GM12878 (cell line): ENCODE data around the gene SULF2. TPM values are rescaled to one million over a fixed set of nuclear protein-coding genes. Genes with fewer than 3 reads are reported as not detected.

ENCODE experiments used
- BACH1 ChIP-seq: fragments of 450-650 bp; IDR thresholded peaks from 2 replicates; pipeline ENCODE4 v1.6.1; 2017; ENCODE audit warnings: mild to moderate bottlenecking, borderline replicate concordance
- BCL11A ChIP-seq: IDR thresholded peaks from 2 replicates; pipeline ENCODE4 v1.6.1; 2011; ENCODE audit warnings: low read depth, low read length
- CBFB ChIP-seq: IDR thresholded peaks from 2 replicates; pipeline ENCODE4 v1.6.1; 2016; ENCODE audit warnings: antibody characterized with exemption, low read depth
- EED ChIP-seq: sonication (generic); IDR thresholded peaks from 2 replicates; pipeline ENCODE4 v1.6.1; 2016; ENCODE audit warnings: antibody characterized with exemption, low read depth
- EP300 ChIP-seq, 2 experiments: fragments of 150-350 bp in 1 of 2; IDR thresholded peaks; 2 replicates each; pipeline ENCODE4 v1.6.1; 2011 to 2012; ENCODE audit warnings: low read depth in 2 of 2, low read length in 2 of 2, borderline replicate concordance in 1 of 2, improper control_type of control experiment in 1 of 2, inconsistent platforms in 1 of 2; ENCODE audit not compliant: control insufficient read depth in 1 of 2
- FOXM1 ChIP-seq: IDR thresholded peaks from 2 replicates; pipeline ENCODE4 v1.6.1; 2012; ENCODE audit warnings: low read depth, mild to moderate bottlenecking, inconsistent platforms, low read length, moderate library complexity
- GATAD2B ChIP-seq: fragments of 450-650 bp; conservative IDR thresholded peaks from 2 replicates; pipeline ENCODE4 v1.6.1; 2017; ENCODE audit warnings: low read depth, mild to moderate bottlenecking, moderate library complexity
- NBN ChIP-seq: fragments of 450-650 bp; IDR thresholded peaks from 2 replicates; pipeline ENCODE4 v1.6.1; 2016
- NFIC ChIP-seq: IDR thresholded peaks from 2 replicates; pipeline ENCODE4 v1.6.1; 2012; ENCODE audit warnings: low read depth, mild to moderate bottlenecking, inconsistent platforms, low read length, moderate library complexity
- NRF1 ChIP-seq: conservative IDR thresholded peaks from 2 replicates; pipeline ENCODE4 v1.6.1; 2011; ENCODE audit warnings: mild to moderate bottlenecking, low read depth, low read length, improper control_type of control experiment
- RAD51 ChIP-seq: fragments of 450-650 bp; IDR thresholded peaks from 2 replicates; pipeline ENCODE4 v1.6.1; 2016; ENCODE audit warnings: moderate library complexity, mild to moderate bottlenecking, inconsistent platforms
- RUNX3 ChIP-seq: IDR thresholded peaks from 2 replicates; pipeline ENCODE4 v1.6.1; 2012; ENCODE audit warnings: low read length, inconsistent platforms
- SUPT20H ChIP-seq: IDR thresholded peaks from 2 replicates; pipeline ENCODE4 v1.6.1; 2011; ENCODE audit warnings: low read depth, mild to moderate bottlenecking, low read length, moderate library complexity, borderline replicate concordance; ENCODE audit not compliant: control insufficient read depth
- YY1 ChIP-seq: IDR thresholded peaks from 2 replicates; pipeline ENCODE4 v1.6.1; 2011; ENCODE audit warnings: low read depth, mild to moderate bottlenecking, low read length
- ZZZ3 ChIP-seq: IDR thresholded peaks from 2 replicates; pipeline ENCODE4 v1.6.1; 2011; ENCODE audit warnings: low read depth; ENCODE audit not compliant: control insufficient read depth, insufficient read length
- polyA plus RNA-seq, 11 experiments: library from polyadenylated mRNA; depleted of rRNA in 4 of 11; unstranded in 6 of 11; stranded (reverse) in 5 of 11; fragments of >200 nt; fragmentation: Nextera tagmentation in 4 of 11; fragmentation: Illumina TruSeq in 1 of 11; extraction: Ambion mirVana in 4 of 11; extraction: Trizol in 1 of 11; gene quantifications; 1 replicate in 1 of 11; 2 replicates in 10 of 11; pipeline versions ENCODE4 v1.2.1 to v1.2.3, GENCODE V29; 2011 to 2016; ENCODE audit warnings: inconsistent platforms in 2 of 11, missing spikeins in 2 of 11, low read depth in 1 of 11
- total RNA-seq, 4 experiments: library from RNA; depleted of rRNA in 3 of 4; stranded (reverse); fragments of >200 nt in 3 of 4; fragmentation: Illumina TruSeq in 1 of 4; extraction: Trizol in 1 of 4; gene quantifications; 2 replicates each; pipeline versions ENCODE4 v1.2.1 to v1.2.3, GENCODE V29; 2013 to 2021
- TF ChIP-seq, protein P1 (sequence below): fragments of 150-350 bp; IDR thresholded peaks from 2 replicates; pipeline ENCODE4 v1.6.1; 2016; ENCODE audit warnings: low read depth, low read length
- TF ChIP-seq, protein P2 (sequence below): fragments of 450-650 bp; IDR thresholded peaks from 2 replicates; pipeline ENCODE4 v1.6.1; 2016; ENCODE audit warnings: mild to moderate bottlenecking, moderate library complexity, borderline replicate concordance
- TF ChIP-seq, protein P3 (sequence below): fragments of 450-650 bp; formaldehyde crosslinking; IDR thresholded peaks from 2 replicates; pipeline ENCODE4 v1.5.0; 2022; ENCODE audit warnings: mild to moderate bottlenecking, missing genetic modification characterization
- TF ChIP-seq, protein P4 (sequence below): IDR thresholded peaks from 2 replicates; pipeline ENCODE4 v1.6.1; 2011; ENCODE audit warnings: low read depth, mild to moderate bottlenecking, low read length, moderate library complexity, borderline replicate concordance; ENCODE audit errors: extremely low read depth

The SULF2 gene
- total and polyA plus RNA-seq, 10 of the 15 experiments (the other 5 are each of a cell fraction or from before 2014, with no cell fraction given): 0.69 to 4.1 (median 1.6) TPM

DNA sequence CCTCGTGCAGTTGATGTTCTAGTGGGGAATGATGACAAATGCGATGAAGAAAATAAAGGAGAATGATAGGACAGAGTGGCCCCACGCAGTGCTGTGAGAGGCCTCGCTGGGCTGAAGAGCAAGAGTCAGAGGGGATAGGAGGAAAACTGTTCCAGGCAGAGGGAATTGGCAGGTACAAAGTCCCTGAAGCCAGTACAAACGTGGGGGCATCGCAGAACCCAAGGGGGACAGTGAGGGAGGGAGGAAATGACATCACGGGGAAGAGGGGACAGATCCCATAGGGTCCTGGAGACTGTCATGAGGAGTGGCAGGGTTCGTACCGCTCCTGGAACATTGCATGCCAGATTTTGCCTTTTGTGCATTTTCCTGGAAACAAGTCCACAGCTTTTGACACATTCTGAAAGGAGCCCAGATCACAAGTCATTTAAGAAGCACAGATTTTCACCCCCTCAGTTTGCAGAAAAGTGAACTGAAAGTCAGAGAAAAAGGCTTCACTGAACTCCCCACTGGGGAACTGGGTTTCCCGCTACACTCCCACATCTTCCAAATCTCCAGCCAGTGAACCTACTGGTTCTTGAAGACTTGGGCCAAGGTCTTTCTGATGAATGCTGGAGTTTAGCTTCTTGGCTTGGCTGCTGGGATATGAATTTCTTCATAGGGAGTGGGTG lies 77.0 kb downstream of the SULF2 start (continued):
- TF ChIP-seq SUPT20H (no peak), RUNX3 (peak; percentile 66), NRF1 (no peak), NBN (0 out of 2 replicates have a peak, but pooled peaks have one; percentile 31), RAD51 (no peak), BCL11A (peak; percentile 87), FOXM1 (no peak), BACH1 (peak; percentile 37; the same call in 1 of the 2 replicates), CBFB (no peak), YY1 (no peak), NFIC (peak; percentile 83), ZZZ3 (no peak), GATAD2B (peak; percentile 77; the same call in 1 of the 2 replicates), EP300 (IDR thresholded peaks at IDR 0.05; ENCODE audit: borderline replicate concordance in 1 of 2, control insufficient read depth in 1 of 2, low read depth in 2 of 2, low read length in 2 of 2) (peak in 1 of 2 experiments; percentile 92; a peak in 3 of 4 replicates), EED (peak; percentile 86)
- TF ChIP-seq, protein P1, sequence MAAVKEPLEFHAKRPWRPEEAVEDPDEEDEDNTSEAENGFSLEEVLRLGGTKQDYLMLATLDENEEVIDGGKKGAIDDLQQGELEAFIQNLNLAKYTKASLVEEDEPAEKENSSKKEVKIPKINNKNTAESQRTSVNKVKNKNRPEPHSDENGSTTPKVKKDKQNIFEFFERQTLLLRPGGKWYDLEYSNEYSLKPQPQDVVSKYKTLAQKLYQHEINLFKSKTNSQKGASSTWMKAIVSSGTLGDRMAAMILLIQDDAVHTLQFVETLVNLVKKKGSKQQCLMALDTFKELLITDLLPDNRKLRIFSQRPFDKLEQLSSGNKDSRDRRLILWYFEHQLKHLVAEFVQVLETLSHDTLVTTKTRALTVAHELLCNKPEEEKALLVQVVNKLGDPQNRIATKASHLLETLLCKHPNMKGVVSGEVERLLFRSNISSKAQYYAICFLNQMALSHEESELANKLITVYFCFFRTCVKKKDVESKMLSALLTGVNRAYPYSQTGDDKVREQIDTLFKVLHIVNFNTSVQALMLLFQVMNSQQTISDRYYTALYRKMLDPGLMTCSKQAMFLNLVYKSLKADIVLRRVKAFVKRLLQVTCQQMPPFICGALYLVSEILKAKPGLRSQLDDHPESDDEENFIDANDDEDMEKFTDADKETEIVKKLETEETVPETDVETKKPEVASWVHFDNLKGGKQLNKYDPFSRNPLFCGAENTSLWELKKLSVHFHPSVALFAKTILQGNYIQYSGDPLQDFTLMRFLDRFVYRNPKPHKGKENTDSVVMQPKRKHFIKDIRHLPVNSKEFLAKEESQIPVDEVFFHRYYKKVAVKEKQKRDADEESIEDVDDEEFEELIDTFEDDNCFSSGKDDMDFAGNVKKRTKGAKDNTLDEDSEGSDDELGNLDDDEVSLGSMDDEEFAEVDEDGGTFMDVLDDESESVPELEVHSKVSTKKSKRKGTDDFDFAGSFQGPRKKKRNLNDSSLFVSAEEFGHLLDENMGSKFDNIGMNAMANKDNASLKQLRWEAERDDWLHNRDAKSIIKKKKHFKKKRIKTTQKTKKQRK: no peak
- TF ChIP-seq, protein P2, sequence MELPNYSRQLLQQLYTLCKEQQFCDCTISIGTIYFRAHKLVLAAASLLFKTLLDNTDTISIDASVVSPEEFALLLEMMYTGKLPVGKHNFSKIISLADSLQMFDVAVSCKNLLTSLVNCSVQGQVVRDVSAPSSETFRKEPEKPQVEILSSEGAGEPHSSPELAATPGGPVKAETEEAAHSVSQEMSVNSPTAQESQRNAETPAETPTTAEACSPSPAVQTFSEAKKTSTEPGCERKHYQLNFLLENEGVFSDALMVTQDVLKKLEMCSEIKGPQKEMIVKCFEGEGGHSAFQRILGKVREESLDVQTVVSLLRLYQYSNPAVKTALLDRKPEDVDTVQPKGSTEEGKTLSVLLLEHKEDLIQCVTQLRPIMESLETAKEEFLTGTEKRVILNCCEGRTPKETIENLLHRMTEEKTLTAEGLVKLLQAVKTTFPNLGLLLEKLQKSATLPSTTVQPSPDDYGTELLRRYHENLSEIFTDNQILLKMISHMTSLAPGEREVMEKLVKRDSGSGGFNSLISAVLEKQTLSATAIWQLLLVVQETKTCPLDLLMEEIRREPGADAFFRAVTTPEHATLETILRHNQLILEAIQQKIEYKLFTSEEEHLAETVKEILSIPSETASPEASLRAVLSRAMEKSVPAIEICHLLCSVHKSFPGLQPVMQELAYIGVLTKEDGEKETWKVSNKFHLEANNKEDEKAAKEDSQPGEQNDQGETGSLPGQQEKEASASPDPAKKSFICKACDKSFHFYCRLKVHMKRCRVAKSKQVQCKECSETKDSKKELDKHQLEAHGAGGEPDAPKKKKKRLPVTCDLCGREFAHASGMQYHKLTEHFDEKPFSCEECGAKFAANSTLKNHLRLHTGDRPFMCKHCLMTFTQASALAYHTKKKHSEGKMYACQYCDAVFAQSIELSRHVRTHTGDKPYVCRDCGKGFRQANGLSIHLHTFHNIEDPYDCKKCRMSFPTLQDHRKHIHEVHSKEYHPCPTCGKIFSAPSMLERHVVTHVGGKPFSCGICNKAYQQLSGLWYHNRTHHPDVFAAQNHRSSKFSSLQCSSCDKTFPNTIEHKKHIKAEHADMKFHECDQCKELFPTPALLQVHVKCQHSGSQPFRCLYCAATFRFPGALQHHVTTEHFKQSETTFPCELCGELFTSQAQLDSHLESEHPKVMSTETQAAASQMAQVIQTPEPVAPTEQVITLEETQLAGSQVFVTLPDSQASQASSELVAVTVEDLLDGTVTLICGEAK: no peak
- TF ChIP-seq, protein P3, sequence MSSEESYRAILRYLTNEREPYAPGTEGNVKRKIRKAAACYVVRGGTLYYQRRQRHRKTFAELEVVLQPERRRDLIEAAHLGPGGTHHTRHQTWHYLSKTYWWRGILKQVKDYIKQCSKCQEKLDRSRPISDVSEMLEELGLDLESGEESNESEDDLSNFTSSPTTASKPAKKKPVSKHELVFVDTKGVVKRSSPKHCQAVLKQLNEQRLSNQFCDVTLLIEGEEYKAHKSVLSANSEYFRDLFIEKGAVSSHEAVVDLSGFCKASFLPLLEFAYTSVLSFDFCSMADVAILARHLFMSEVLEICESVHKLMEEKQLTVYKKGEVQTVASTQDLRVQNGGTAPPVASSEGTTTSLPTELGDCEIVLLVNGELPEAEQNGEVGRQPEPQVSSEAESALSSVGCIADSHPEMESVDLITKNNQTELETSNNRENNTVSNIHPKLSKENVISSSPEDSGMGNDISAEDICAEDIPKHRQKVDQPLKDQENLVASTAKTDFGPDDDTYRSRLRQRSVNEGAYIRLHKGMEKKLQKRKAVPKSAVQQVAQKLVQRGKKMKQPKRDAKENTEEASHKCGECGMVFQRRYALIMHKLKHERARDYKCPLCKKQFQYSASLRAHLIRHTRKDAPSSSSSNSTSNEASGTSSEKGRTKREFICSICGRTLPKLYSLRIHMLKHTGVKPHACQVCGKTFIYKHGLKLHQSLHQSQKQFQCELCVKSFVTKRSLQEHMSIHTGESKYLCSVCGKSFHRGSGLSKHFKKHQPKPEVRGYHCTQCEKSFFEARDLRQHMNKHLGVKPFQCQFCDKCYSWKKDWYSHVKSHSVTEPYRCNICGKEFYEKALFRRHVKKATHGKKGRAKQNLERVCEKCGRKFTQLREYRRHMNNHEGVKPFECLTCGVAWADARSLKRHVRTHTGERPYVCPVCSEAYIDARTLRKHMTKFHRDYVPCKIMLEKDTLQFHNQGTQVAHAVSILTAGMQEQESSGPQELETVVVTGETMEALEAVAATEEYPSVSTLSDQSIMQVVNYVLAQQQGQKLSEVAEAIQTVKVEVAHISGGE (CRISPR knock-in tag): no peak
- TF ChIP-seq, protein P4, sequence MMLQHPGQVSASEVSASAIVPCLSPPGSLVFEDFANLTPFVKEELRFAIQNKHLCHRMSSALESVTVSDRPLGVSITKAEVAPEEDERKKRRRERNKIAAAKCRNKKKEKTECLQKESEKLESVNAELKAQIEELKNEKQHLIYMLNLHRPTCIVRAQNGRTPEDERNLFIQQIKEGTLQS: no peak
